Measurements from ENCODE around the gene MSL2. TPM values are rescaled to one million over a fixed set of nuclear protein-coding genes. Genes with fewer than 3 reads are reported as not detected.
"Not testable (repeated sequence)": the region's sequence is repeated elsewhere in the genome, so short reads cannot be mapped to it uniquely, and the experiment has no call there.

Gene MSL2
- total and polyA plus RNA-seq, 11 donors, result 3.8 to 29.0 (median 19.1) TPM

GRCh38 chr3:136194409-136195257 is 1.5 kb downstream of the MSL2 start:
- Histone ChIP-seq H3K4me1 (peaks cover 3 to 56% (median 43%) of the 10 kb centered on the region in 12 donors), H3K27me3 (no peaks in the 10 kb centered on the region), H3K9me3 (no peaks in the 10 kb centered on the region), H3K27ac (peak overlapping the region; percentile 95 to 100 (median 100)), H3K36me3 (no peaks in the 10 kb centered on the region), H3K4me3 (peak overlapping the region; percentile 71 to 98 (median 86))
- TF ChIP-seq POLR2A (IDR thresholded peaks at IDR 0.05) (no peak), CTCF (IDR thresholded peaks at IDR 0.05) (no peak)
- peak in 3 of 5 donors; percentile 23 to 31 (median 27) for DNase-seq
- ATAC-seq, result no peak
- 0 to 1% (median 0%) methylated on average over 42 to 47 of the region's 47 CpGs for WGBS, 4 donors
- intact Hi-C loops (cut with DNase I), result loop anchor here in 9 of 10 donors (2.0 to 10.0 kb wide), 12 partner anchors 37 to 560 kb away; partner anchors contain the start of genes STAG1 (in 4 of the 9), PPP2R3A (in 2 of the 9) and PCCB (in 1 of the 9)

GRCh38 chr3:136193278-136194054 is 2.7 kb downstream of the MSL2 start:
- no peak for ATAC-seq
- WGBS, 4 donors, result 1 to 2% (median 1%) methylated on average over 6 of the region's 6 CpGs
- TF ChIP-seq POLR2A (IDR thresholded peaks at IDR 0.05) (no peak), CTCF (IDR thresholded peaks at IDR 0.05) (no peak)
- Histone ChIP-seq H3K27ac (peak overlapping the region in 11 of 12 donors; percentile 1 to 100 (median 100)), H3K4me1 (peaks cover 3 to 66% (median 53%) of the 10 kb centered on the region in 12 donors), H3K36me3 (no peaks in the 10 kb centered on the region), H3K27me3 (no peaks in the 10 kb centered on the region), H3K4me3 (peak overlapping the region; percentile 71 to 98 (median 86)), H3K9me3 (no peaks in the 10 kb centered on the region)
- no peak for DNase-seq
- intact Hi-C loops (cut with DNase I), result loop anchor here in 7 of 10 donors (2.0 to 10.0 kb wide), 7 partner anchors 36 to 561 kb away; partner anchors contain the start of genes PPP2R3A (in 2 of the 7) and STAG1 (in 1 of the 7)

- TF ChIP-seq CTCF (IDR thresholded peaks at IDR 0.05) (no peak), POLR2A (IDR thresholded peaks at IDR 0.05) (no peak)
- ATAC-seq (no peak), DNase-seq (no peak)
- Histone ChIP-seq H3K36me3 (no peaks in the 10 kb centered on the region), H3K9me3 (no peaks in the 10 kb centered on the region), H3K27me3 (no peaks in the 10 kb centered on the region), H3K27ac (peak overlapping the region in 10 of 12 donors; percentile 30 to 100 (median 100)), H3K4me1 (peaks cover 3 to 66% (median 53%) of the 10 kb centered on the region in 12 donors), H3K4me3 (peak overlapping the region in 11 of 12 donors; percentile 71 to 98 (median 85))
- intact Hi-C loops (cut with DNase I), result loop anchor here in 6 of 10 donors (5.0 to 10.0 kb wide), 6 partner anchors 36 to 562 kb away; partner anchors contain the start of genes PPP2R3A (in 2 of the 6) and STAG1 (in 1 of the 6)
- WGBS, 4 donors, result 1 to 3% (median 2%) methylated on average over 2 of the region's 2 CpGs
These were observed 3.3 kb downstream of the MSL2 start for GRCh38 chr3:136192831-136193230.

- 15 to 47% (median 32%) methylated on average over 6 of the region's 6 CpGs for WGBS, 4 donors
- intact Hi-C loops (cut with DNase I), result loop anchor here in 6 of 10 donors (5.0 to 10.0 kb wide), 6 partner anchors 35 to 563 kb away; partner anchors contain the start of genes PPP2R3A (in 2 of the 6) and STAG1 (in 1 of the 6)
- H3K4me1 ChIP-seq, result peaks cover 0 to 66% (median 53%) of the 10 kb centered on the region in 12 donors
- H3K36me3 ChIP-seq, ATAC-seq, H3K9me3 ChIP-seq, H3K27me3 ChIP-seq, DNase-seq: not testable (repeated sequence)
- peak overlapping the region in 6 of 12 donors; percentile 8 to 100 (median 100) for H3K27ac ChIP-seq
- peak overlapping the region in 11 of 12 donors; percentile 10 to 98 (median 85) for H3K4me3 ChIP-seq
These were observed 3.9 kb downstream of the MSL2 start for GRCh38 chr3:136192195-136192594.
